Upper lobe of left lung (tissue), 4 donors: ENCODE measurements around the gene SPRED2.
A peak's percentile ranks its signal among the peaks of the same experiment; 100 is the strongest.

Source experiments
- EP300 ChIP-seq, 4 donors: sonication (generic); formaldehyde crosslinking; IDR thresholded peaks; one replicate each; pipeline ENCODE4 v1.5.1; 2017; ENCODE audit warnings: antibody characterized with exemption in 4 of 4, control low read depth in 2 of 4
- POLR2A ChIP-seq, 4 donors: fragments of 450-650 bp; IDR thresholded peaks; one replicate each; pipeline ENCODE4 v1.5.1; 2016 to 2017; ENCODE audit warnings: antibody characterized with exemption in 4 of 4, mild to moderate bottlenecking in 2 of 4
- POLR2AphosphoS5 ChIP-seq, 2 donors: sonication (generic); formaldehyde crosslinking; IDR thresholded peaks; one replicate each; pipeline ENCODE4 v1.5.1; 2017; ENCODE audit warnings: antibody characterized with exemption in 2 of 2
- TF ChIP-seq, protein P1 (sequence below), 6 experiments: fragments of 450-650 bp in 4 of 6; fragments of 200-600 bp in 2 of 6; sonication (generic) in 2 of 6; IDR thresholded peaks; one replicate each; pipeline ENCODE4 v1.5.1; 2016 to 2019; ENCODE audit warnings: antibody characterized with exemption in 6 of 6

- TF ChIP-seq, protein P1, sequence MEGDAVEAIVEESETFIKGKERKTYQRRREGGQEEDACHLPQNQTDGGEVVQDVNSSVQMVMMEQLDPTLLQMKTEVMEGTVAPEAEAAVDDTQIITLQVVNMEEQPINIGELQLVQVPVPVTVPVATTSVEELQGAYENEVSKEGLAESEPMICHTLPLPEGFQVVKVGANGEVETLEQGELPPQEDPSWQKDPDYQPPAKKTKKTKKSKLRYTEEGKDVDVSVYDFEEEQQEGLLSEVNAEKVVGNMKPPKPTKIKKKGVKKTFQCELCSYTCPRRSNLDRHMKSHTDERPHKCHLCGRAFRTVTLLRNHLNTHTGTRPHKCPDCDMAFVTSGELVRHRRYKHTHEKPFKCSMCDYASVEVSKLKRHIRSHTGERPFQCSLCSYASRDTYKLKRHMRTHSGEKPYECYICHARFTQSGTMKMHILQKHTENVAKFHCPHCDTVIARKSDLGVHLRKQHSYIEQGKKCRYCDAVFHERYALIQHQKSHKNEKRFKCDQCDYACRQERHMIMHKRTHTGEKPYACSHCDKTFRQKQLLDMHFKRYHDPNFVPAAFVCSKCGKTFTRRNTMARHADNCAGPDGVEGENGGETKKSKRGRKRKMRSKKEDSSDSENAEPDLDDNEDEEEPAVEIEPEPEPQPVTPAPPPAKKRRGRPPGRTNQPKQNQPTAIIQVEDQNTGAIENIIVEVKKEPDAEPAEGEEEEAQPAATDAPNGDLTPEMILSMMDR (IDR thresholded peaks at IDR 0.05), result peak in 2 of 6 experiments; percentile 21 to 22
- peak in 2 of 4 donors; percentile 37 to 62 for TF ChIP-seq POLR2A (IDR thresholded peaks at IDR 0.05)
- TF ChIP-seq POLR2AphosphoS5 (IDR thresholded peaks at IDR 0.05), result peak in 1 of 2 donors; percentile 58
- TF ChIP-seq EP300 (IDR thresholded peaks at IDR 0.05), result no peak
These were observed 3.3 kb upstream of the SPRED2 start for GRCh38 chr2:65435625-65436168.
